ENCODE data around the gene AXL.

DNA sequence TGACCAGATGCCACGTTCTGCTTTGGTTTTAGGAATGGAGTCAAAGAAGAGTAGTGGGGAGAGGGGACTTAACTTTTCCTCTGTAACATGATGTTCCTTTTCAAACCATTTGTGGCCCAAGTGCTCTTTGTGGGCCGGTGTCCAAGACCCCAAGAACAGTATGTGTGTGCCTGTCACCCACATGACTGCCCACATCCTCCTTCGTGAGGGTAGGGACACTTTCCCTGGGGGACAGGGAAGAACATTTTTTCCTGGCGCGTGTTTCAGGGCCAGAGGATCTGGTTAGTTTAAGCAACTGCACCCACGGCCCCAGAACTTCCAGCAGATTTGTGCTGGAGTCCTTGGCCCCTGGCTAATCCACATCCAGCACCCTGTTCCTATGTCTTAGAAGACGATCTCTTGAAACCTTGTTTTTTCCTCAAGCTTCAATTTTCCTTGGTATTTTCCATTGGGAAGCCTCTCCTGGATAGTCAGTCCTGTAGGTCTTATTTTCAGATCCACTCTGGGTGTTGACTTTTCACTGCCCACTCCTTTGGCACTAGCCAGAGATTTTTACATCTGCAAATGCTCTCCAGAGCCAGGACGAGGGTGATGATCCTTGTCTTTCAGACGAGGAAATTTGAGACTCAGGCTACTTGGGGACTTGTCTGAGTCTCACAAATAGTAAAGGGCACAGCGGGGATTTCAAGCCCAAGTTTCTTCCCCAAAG is 80.2 kb downstream of the AXL start:
- TF ChIP-seq, protein P1, sequence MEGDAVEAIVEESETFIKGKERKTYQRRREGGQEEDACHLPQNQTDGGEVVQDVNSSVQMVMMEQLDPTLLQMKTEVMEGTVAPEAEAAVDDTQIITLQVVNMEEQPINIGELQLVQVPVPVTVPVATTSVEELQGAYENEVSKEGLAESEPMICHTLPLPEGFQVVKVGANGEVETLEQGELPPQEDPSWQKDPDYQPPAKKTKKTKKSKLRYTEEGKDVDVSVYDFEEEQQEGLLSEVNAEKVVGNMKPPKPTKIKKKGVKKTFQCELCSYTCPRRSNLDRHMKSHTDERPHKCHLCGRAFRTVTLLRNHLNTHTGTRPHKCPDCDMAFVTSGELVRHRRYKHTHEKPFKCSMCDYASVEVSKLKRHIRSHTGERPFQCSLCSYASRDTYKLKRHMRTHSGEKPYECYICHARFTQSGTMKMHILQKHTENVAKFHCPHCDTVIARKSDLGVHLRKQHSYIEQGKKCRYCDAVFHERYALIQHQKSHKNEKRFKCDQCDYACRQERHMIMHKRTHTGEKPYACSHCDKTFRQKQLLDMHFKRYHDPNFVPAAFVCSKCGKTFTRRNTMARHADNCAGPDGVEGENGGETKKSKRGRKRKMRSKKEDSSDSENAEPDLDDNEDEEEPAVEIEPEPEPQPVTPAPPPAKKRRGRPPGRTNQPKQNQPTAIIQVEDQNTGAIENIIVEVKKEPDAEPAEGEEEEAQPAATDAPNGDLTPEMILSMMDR (IDR thresholded peaks at IDR 0.05; ENCODE audit: low read depth, low read length), result no peak
- TF ChIP-seq EZH2phosphoT487 (IDR thresholded peaks at IDR 0.05; ENCODE audit: low read depth), result no peak

Measured in OCI-LY3 (cell line).